Osteoblast (primary cell): ENCODE results near the gene ABCB8. TPM values are rescaled to one million over a fixed set of nuclear protein-coding genes. Genes with fewer than 3 reads are reported as not detected.

Experiments
- DNase-seq: peaks from one replicate; pipeline ENCODE4 v3.0.0; 2011; ENCODE audit warnings: low spot score, mixed read lengths; ENCODE audit not compliant: insufficient read length; ENCODE audit errors: missing footprints
- H2AFZ ChIP-seq: 2 replicates; pipeline ENCODE4 v1.6.0; 2011; ENCODE audit warnings: mild to moderate bottlenecking, low read length
- H3K27ac ChIP-seq: 2 replicates; pipeline ENCODE4 v1.5.1; 2011; ENCODE audit warnings: mild to moderate bottlenecking, low read depth, low read length, moderate library complexity
- H3K27me3 ChIP-seq: 2 replicates; pipeline ENCODE4 v1.6.0; 2012; ENCODE audit warnings: mild to moderate bottlenecking, control low read depth, inconsistent platforms, low read length, moderate library complexity; ENCODE audit not compliant: insufficient read depth
- H3K36me3 ChIP-seq: 2 replicates; pipeline ENCODE4 v1.5.1; 2011; ENCODE audit warnings: mild to moderate bottlenecking, low read length, control low read depth, moderate library complexity; ENCODE audit not compliant: insufficient read depth
- H3K4me1 ChIP-seq: 2 replicates; pipeline ENCODE4 v1.5.1; 2011; ENCODE audit warnings: mild to moderate bottlenecking, low read length, control low read depth, moderate library complexity; ENCODE audit not compliant: insufficient read depth
- H3K4me2 ChIP-seq: 2 replicates; pipeline ENCODE4 v1.6.0; 2011; ENCODE audit warnings: mild to moderate bottlenecking, low read length; ENCODE audit not compliant: insufficient read depth
- H3K4me3 ChIP-seq: fragments of 200-600 bp; sonication (generic); 3 replicates; pipeline ENCODE4 v1.5.1; 2012; ENCODE audit warnings: mild to moderate bottlenecking, low read length, inconsistent platforms; ENCODE audit not compliant: insufficient read depth
- H3K79me2 ChIP-seq: 2 replicates; pipeline ENCODE4 v1.6.0; 2012; ENCODE audit warnings: mild to moderate bottlenecking, low read length, control low read depth, inconsistent platforms; ENCODE audit not compliant: insufficient read depth
- H3K9me3 ChIP-seq: 2 replicates; pipeline ENCODE4 v1.5.1; 2011; ENCODE audit warnings: low read depth, low read length, control low read depth
- H4K20me1 ChIP-seq: 2 replicates; pipeline ENCODE4 v1.6.0; 2012; ENCODE audit warnings: mild to moderate bottlenecking, low read length, control low read depth; ENCODE audit not compliant: insufficient read depth
- CTCF ChIP-seq: IDR thresholded peaks from 2 replicates; pipeline ENCODE4 v1.5.1; 2011; ENCODE audit warnings: mild to moderate bottlenecking, low read depth, low read length, moderate library complexity; ENCODE audit errors: extremely low read depth
- total RNA-seq: library from RNA; depleted of rRNA; stranded (reverse); fragments of >200 nt; gene quantifications from 2 replicates; pipeline ENCODE4 v1.2.3, GENCODE V29; 2012

Gene ABCB8
- total RNA-seq, 1 donor, result 32.6 TPM

GRCh38 chr7:151070574-151070960 lies 42.3 kb downstream of the ABCB8 start:
- Histone ChIP-seq H3K27ac (no peak overlapping the region), H3K4me3 (no peak overlapping the region), H3K27me3 (no peaks in the 10 kb centered on the region), H3K9me3 (no peaks in the 10 kb centered on the region), H4K20me1 (peaks cover 8% of the 10 kb centered on the region), H3K36me3 (peaks cover 68% of the 10 kb centered on the region), H3K4me1 (no peaks in the 10 kb centered on the region), H3K4me2 (no peak overlapping the region), H3K79me2 (no peaks in the 10 kb centered on the region), H2AFZ (no peak overlapping the region)
- TF ChIP-seq CTCF, result no peak
- DNase-seq, result no peak

GRCh38 chr7:151071032-151071866 lies 43.0 kb downstream of the ABCB8 start:
- Histone ChIP-seq H3K27me3 (no peaks in the 10 kb centered on the region), H2AFZ (no peak overlapping the region), H3K79me2 (no peaks in the 10 kb centered on the region), H3K36me3 (peaks cover 70% of the 10 kb centered on the region), H3K4me2 (no peak overlapping the region), H3K4me3 (no peak overlapping the region), H3K27ac (no peak overlapping the region), H3K4me1 (no peaks in the 10 kb centered on the region), H3K9me3 (no peaks in the 10 kb centered on the region), H4K20me1 (peaks cover 3% of the 10 kb centered on the region)
- TF ChIP-seq CTCF, result no peak
- no peak for DNase-seq

DNA sequence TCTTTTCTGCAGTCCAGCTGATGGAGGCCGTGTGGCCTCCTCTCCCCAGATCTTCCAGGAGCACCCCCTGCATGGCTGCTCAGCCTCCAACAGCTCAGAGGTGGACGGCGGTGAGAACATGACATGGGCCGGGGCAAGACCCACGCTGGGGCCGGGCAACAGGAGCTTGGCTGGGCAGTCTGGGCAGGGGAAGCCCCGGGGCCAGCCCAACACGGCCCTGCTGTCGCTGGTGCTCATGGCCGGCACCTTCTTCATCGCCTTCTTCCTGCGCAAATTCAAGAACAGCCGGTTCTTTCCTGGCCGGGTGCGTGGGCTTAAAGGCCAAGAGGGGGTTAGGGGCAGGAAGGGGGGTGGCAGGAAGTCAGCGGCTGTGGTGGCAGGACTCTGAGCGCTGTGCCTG lies 45.7 kb downstream of the ABCB8 start:
- H3K79me2 ChIP-seq, result peaks cover 13% of the 10 kb centered on the region
- H3K4me2 ChIP-seq, result no peak overlapping the region
- H3K9me3 ChIP-seq, result no peaks in the 10 kb centered on the region
- no peaks in the 10 kb centered on the region for H3K4me1 ChIP-seq
- H2AFZ ChIP-seq, result no peak overlapping the region
- no peak for DNase-seq
- no peaks in the 10 kb centered on the region for H3K27me3 ChIP-seq
- peaks cover 51% of the 10 kb centered on the region for H3K36me3 ChIP-seq
- H3K4me3 ChIP-seq, result no peak overlapping the region
- no peak overlapping the region for H3K27ac ChIP-seq
- peaks cover 10% of the 10 kb centered on the region for H4K20me1 ChIP-seq
- TF ChIP-seq CTCF, result no peak

DNA sequence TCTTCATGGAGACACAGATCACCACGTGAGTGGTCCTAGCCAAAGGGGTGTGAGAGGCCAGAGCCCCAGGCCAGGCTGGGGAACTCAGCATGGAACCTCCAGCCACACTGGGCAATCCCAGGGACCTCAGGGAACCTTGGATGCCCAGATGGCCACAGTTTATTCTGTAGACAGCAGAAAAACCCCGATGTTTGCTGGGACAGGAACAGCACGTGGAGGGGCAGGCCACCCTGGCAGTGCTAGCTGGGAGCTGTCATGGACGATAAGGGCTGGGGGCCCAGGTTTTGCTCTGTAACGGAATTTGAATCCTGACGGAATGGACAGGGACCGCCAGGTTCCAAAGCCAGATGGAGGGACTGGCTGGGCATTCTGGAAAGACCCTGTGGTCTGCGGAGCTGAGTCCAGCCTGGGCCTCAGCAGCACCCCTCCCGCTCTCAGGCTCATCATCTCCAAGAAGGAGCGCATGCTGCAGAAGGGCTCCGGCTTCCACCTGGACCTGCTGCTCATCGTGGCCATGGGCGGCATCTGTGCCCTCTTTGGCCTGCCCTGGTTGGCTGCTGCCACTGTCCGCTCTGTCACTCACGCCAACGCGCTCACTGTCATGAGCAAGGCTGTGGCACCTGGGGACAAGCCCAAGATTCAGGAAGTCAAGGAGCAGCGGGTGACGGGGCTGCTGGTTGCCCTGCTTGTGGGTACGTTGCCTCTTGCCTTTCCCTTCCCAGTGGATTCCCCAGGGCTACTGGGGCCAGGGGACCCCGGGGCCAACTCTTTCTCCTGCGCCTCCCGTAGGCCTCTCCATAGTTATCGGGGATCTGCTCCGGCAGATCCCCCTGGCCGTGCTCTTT lies 46.8 kb downstream of the ABCB8 start:
- H4K20me1 ChIP-seq, result peaks cover 20% of the 10 kb centered on the region
- peaks cover 8% of the 10 kb centered on the region for H3K4me1 ChIP-seq
- no peak overlapping the region for H3K4me3 ChIP-seq
- H2AFZ ChIP-seq, result no peak overlapping the region
- H3K27me3 ChIP-seq, result no peaks in the 10 kb centered on the region
- H3K9me3 ChIP-seq, result no peaks in the 10 kb centered on the region
- peaks cover 24% of the 10 kb centered on the region for H3K79me2 ChIP-seq
- H3K4me2 ChIP-seq, result no peak overlapping the region
- H3K36me3 ChIP-seq, result peaks cover 44% of the 10 kb centered on the region
- peak; percentile 83 for DNase-seq
- H3K27ac ChIP-seq, result no peak overlapping the region
- no peak for TF ChIP-seq CTCF
